ENCODE results near the gene DEXI. TPM values are rescaled to one million over a fixed set of nuclear protein-coding genes. Genes with fewer than 3 reads are reported as not detected.
A peak's percentile ranks its signal among the peaks of the same experiment; 100 is the strongest.

DEXI gene
- total RNA-seq, 4 donors from 2014 or later, result 74.4 to 96.3 (median 85.5) TPM

- no peaks in the 10 kb centered on the region for H3K9me3 ChIP-seq
- no peak overlapping the region for H3K4me3 ChIP-seq
- H3K4me1 ChIP-seq, result peaks cover 0 to 66% (median 20%) of the 10 kb centered on the region in 4 donors
- 71 to 77% methylated on average over 15 of the region's 15 CpGs for WGBS, 2 donors
- H3K27me3 ChIP-seq, result no peaks in the 10 kb centered on the region
- peaks cover 0 to 31% (median 0%) of the 10 kb centered on the region in 3 donors for H3K36me3 ChIP-seq
- H3K27ac ChIP-seq, result peak overlapping the region in 1 of 4 donors; percentile 71
- no peak for DNase-seq (ENCODE audit: low spot score in 2 of 2)
- TF ChIP-seq EP300 (IDR thresholded peaks at IDR 0.05) (no peak), POLR2A (IDR thresholded peaks at IDR 0.05) (no peak), CTCF (IDR thresholded peaks at IDR 0.05) (no peak)
Observed at GRCh38 chr16:10920726-10921427, 21.4 kb downstream of the DEXI start.

GRCh38 chr16:10919003-10919351, 23.3 kb downstream of the DEXI start:
- peaks cover 0 to 60% (median 19%) of the 10 kb centered on the region in 4 donors for H3K4me1 ChIP-seq

DNA sequence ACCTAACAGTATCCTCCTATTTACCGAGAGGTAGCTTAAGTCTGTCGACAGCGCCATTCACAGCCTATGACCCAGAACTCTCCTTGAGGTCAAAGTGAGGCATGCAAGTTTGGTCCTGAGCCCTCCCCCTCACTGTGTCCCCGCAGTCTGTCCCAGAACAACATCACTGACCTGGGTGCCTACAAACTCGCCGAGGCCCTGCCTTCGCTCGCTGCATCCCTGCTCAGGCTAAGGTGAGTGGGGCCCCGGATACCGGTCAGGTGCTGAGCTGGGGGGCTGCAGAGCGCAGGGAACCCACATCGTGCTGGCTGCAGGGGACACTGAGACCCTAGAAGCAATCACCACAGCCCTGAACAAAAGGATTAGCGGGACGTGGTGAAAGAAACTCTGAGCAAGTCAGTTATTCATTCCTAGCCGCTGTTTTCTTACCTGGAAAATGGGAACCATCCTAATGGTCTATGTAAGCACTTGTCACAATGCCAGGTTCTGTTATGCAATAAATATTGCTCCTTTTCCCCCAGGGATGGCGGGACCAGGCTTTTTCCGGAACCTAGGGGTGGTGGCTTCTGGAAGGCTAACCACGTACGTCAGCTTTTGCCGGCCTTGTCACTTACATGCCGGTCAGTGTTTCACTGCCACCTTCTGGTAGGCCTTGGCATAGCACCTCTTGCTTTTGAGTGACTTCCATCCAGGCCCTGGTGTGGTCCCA, 23.8 kb downstream of the DEXI start:
- Histone ChIP-seq H3K36me3 (peaks cover 0 to 23% (median 0%) of the 10 kb centered on the region in 3 donors), H3K27ac (peak overlapping the region in 3 of 4 donors; percentile 57 to 79 (median 70)), H3K27me3 (no peaks in the 10 kb centered on the region), H3K4me3 (peak overlapping the region in 2 of 4 donors; percentile 3 to 35), H3K4me1 (peaks cover 0 to 55% (median 17%) of the 10 kb centered on the region in 4 donors), H3K9me3 (no peaks in the 10 kb centered on the region)
- peak; percentile 98 to 100 for DNase-seq (ENCODE audit: low spot score in 2 of 2)
- peak in 1 of 2 donors; percentile 89 for TF ChIP-seq EP300 (IDR thresholded peaks at IDR 0.05)
- peak; percentile 90 to 97 (median 95) for TF ChIP-seq CTCF (IDR thresholded peaks at IDR 0.05)
- no peak for TF ChIP-seq POLR2A (IDR thresholded peaks at IDR 0.05)
- WGBS, 2 donors, result 19 to 39% methylated on average over 13 to 20 of the region's 21 CpGs

More at GRCh38 chr16:10919003-10919351, 23.3 kb downstream of the DEXI start:
- H3K27ac ChIP-seq, result peak overlapping the region in 2 of 4 donors; percentile 57 to 70
- no peak for DNase-seq (ENCODE audit: low spot score in 2 of 2)
- H3K4me3 ChIP-seq, result no peak overlapping the region
- 54% methylated on average over 7 of the region's 7 CpGs for WGBS, 2 donors
- H3K27me3 ChIP-seq, result no peaks in the 10 kb centered on the region
- TF ChIP-seq POLR2A (IDR thresholded peaks at IDR 0.05), result no peak
- no peak for TF ChIP-seq CTCF (IDR thresholded peaks at IDR 0.05)
- TF ChIP-seq EP300 (IDR thresholded peaks at IDR 0.05), result no peak
- H3K9me3 ChIP-seq, result no peaks in the 10 kb centered on the region
- H3K36me3 ChIP-seq, result peaks cover 0 to 27% (median 0%) of the 10 kb centered on the region in 3 donors

DNA sequence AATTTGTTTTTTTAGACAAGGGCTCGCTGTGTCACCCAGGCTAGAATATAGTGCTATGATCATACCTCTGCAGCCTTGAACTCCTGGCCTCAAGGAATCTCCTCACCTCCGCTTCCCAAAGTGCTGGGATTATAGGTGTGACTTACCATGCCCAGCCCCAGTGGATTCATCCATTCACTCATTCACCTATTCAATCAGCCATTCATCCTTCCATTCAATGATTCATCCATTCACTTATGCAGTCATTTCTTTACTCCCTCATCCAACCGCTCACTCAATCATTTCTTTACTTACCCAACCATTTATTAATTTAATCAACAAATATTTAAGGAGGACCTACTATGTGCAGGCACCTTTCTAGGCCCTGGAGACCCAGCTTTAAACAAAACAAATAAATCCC, 25.7 kb downstream of the DEXI start:
- WGBS, 2 donors, result 67% methylated on average over 3 of the region's 3 CpGs
- H3K36me3 ChIP-seq, result peaks cover 0 to 23% (median 0%) of the 10 kb centered on the region in 3 donors
- TF ChIP-seq POLR2A (IDR thresholded peaks at IDR 0.05) (no peak), CTCF (IDR thresholded peaks at IDR 0.05) (no peak), EP300 (IDR thresholded peaks at IDR 0.05) (no peak)
- H3K27ac ChIP-seq, result no peak overlapping the region
- no peaks in the 10 kb centered on the region for H3K27me3 ChIP-seq
- no peaks in the 10 kb centered on the region for H3K9me3 ChIP-seq
- DNase-seq (ENCODE audit: low spot score in 2 of 2), result no peak
- H3K4me1 ChIP-seq, result peaks cover 0 to 36% (median 6%) of the 10 kb centered on the region in 4 donors
- no peak overlapping the region for H3K4me3 ChIP-seq

- Histone ChIP-seq H3K4me3 (no peak overlapping the region), H3K9me3 (peaks cover 0 to 5% (median 0%) of the 10 kb centered on the region in 4 donors), H3K4me1 (no peaks in the 10 kb centered on the region), H3K27ac (no peak overlapping the region), H3K36me3 (peaks cover 0 to 63% (median 0%) of the 10 kb centered on the region in 3 donors), H3K27me3 (no peaks in the 10 kb centered on the region)
- no peak for TF ChIP-seq CTCF (IDR thresholded peaks at IDR 0.05)
- TF ChIP-seq POLR2A (IDR thresholded peaks at IDR 0.05), result no peak
- no peak for TF ChIP-seq EP300 (IDR thresholded peaks at IDR 0.05)
- no peak for DNase-seq (ENCODE audit: low spot score in 2 of 2)
Observed at GRCh38 chr16:10911267-10911666, 31.0 kb downstream of the DEXI start.
